Measurements from ENCODE around the gene MECR.
A peak's percentile ranks its signal among the peaks of the same experiment; 100 is the strongest.

Gene MECR

DNA sequence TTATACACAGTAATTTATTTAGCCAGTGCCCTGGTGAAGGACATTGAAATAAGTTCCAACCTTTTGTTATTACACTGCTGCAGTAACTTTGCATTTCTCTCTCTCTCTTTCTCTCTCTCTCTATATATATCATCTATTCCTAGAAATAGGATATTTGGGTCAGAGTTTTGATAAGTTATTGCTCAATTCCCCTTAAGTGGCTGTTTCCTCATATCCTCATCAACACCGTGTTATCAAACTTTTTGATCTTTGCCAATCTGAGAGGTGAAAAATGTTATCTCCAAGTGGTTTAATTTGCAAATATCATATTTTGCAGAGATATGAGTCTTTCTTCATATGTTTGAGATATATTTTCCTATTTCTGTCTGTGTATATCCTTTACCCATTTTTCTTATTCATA, 47.4 kb downstream of the MECR start:
- Histone ChIP-seq H3K4ac (ENCODE audit: low read depth in 1 of 2, low read length in 2 of 2) (no peak overlapping the region), H3K9me3 (ENCODE audit: control insufficient read depth, low read length) (no peaks in the 10 kb centered on the region)
- WGBS = no CpG with 5 or more reads among the region's 1 CpG

DNA sequence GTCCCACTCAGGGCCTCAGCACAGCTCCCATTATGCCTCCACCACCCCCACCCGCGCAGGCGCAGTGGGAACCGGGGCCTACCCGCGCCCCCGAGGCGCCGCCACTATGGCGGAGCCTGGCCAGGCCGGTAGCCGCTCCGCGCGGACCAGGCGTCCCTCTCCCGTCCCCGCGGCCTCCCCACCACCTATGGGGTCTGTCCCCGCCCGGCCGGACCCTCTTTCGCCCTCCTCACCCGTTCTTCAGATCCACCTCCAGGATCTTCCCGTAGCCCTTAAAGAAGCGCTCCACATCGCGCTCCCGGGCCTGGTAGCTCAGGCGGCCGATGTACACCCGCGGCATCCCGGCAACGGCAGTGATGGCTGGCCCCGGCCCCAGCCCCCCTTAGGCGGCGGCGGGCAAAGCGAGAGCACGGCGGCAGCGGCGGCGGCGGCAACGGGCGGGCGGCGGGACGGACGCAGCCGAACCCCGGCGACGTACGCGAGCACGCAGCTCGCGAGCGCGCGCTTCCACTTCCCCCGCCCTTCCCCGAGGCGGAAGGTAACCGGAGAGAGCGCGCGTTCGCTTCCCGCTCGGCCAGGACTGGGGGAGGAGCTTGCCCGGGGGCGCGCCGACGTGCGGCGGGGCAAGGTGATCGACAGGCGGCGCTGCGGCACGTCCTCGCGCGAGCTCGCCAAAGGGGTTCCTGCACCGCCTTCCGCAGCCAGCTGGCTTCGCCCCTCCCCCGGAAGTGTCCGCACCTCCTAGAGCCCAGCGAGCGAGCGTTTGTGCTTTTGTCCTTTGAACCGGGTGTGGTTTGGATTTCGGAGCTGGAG, 49.1 kb downstream of the MECR start, which contains the start of gene SRSF4:
TSS of gene SRSF4 (minus strand) at position 488 of the 813 bp plus-strand sequence. CDS start at position 340, 148 bp downstream.
- DNase-seq = peak; percentile 96
- H3K23ac ChIP-seq (ENCODE audit: low read length in 2 of 2) = peak within 1 kb of the TSS in 1 of 2 experiments; percentile 100

More for the DNA sequence above, 47.4 kb downstream of the MECR start:
- H3K4me2 ChIP-seq (ENCODE audit: low read length, poor library complexity, severe bottlenecking) = no peak overlapping the region
- no peak overlapping the region for H4K91ac ChIP-seq (ENCODE audit: low read length)
- no peak overlapping the region for H3K14ac ChIP-seq (ENCODE audit: low read length in 2 of 2)
- H2BK12ac ChIP-seq (ENCODE audit: low read length in 2 of 2) = no peak overlapping the region
- H3K4me1 ChIP-seq (ENCODE audit: control insufficient read depth, insufficient read depth, low read depth, low read length) = peaks cover 3% of the 10 kb centered on the region
- H2AFZ ChIP-seq (ENCODE audit: low read depth, low read length) = no peak overlapping the region
- no peaks in the 10 kb centered on the region for H3K79me1 ChIP-seq (replicated peaks; ENCODE audit: low read length, poor library complexity, severe bottlenecking)
- no peak overlapping the region for H3K4me3 ChIP-seq (ENCODE audit: insufficient read depth in 1 of 2, low read depth in 1 of 2, low read length in 2 of 2)
- no peak overlapping the region for H2BK120ac ChIP-seq (ENCODE audit: low read depth, low read length)
- no peak overlapping the region for H4K8ac ChIP-seq (ENCODE audit: low read length)
- no peak overlapping the region for H2AK5ac ChIP-seq (ENCODE audit: low read length, severe bottlenecking)
- H3K23ac ChIP-seq (ENCODE audit: low read length in 2 of 2) = no peak overlapping the region
- H3K27me3 ChIP-seq (ENCODE audit: control insufficient read depth in 1 of 2, insufficient read depth in 1 of 2, low read length in 2 of 2) = no peaks in the 10 kb centered on the region
- peaks cover 0 to 6% of the 10 kb centered on the region in 2 experiments for H3K36me3 ChIP-seq (ENCODE audit: control insufficient read depth in 1 of 2, insufficient read depth in 2 of 2, low read depth in 1 of 2, low read length in 2 of 2)
- no peak overlapping the region for H3K18ac ChIP-seq (ENCODE audit: low read depth in 1 of 2, low read length in 2 of 2)
- H3K27ac ChIP-seq (ENCODE audit: low read length, poor library complexity, severe bottlenecking) = no peak overlapping the region
- H2BK5ac ChIP-seq (ENCODE audit: low read depth, low read length, poor library complexity, severe bottlenecking) = no peak overlapping the region
- peak overlapping the region; percentile 100 for H3K9ac ChIP-seq (ENCODE audit: low read length)
- no peak overlapping the region for H2BK15ac ChIP-seq (ENCODE audit: low read depth, poor library complexity, severe bottlenecking)
- DNase-seq = no peak

DNA sequence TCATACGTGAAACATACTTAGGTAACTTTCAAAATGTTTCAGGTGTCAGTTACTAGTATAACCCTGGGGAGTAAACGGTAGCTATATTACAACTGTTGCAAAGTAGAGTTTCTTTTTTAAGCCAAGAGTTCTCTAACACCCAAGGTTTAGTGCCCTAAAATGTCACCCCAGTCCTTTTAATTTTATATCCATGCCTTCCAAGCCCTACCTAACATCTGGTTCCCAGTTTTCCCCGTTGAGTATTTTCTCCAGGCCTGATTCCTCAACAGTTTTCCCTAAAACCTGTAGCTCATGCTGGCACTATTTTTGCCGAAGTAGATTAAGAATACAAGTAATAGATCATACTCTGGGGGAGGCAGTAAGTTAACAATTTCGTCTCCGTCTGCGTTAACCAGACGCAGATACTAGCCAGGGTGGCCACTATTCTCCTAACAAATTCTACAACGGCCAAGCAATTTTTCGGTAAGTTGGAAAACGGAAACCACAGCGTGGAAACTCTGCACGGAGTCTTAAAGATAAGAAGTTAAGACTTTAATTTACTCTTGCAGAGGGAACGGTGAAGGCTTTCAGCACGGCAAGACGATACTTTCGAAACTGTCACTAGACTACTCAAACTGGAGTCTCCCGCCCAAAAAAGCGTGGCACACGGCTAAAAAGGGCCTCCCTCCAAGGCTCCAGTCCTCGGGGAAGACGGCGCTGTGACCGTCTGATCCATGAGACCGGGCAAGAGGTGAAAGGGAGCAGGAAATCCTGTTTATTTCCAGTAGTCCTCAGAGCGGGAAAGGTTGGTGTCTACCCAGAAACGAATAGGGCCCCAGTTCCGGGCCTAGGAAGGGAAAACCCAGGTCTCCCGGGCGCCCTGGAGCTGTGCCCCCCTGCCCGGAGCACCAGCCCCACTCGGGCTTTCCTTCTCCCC, 50.0 kb downstream of the MECR start:
- H3K4me3 ChIP-seq (ENCODE audit: insufficient read depth in 1 of 2, low read depth in 1 of 2, low read length in 2 of 2) = peak overlapping the region; percentile 94 to 99
- no peaks in the 10 kb centered on the region for H3K27me3 ChIP-seq (ENCODE audit: control insufficient read depth in 1 of 2, insufficient read depth in 1 of 2, low read length in 2 of 2)
- H3K4me2 ChIP-seq (ENCODE audit: low read length, poor library complexity, severe bottlenecking) = peak overlapping the region; percentile 66
- no peak overlapping the region for H4K91ac ChIP-seq (ENCODE audit: low read length)
- no peak overlapping the region for H2AFZ ChIP-seq (ENCODE audit: low read depth, low read length)
- H2BK12ac ChIP-seq (ENCODE audit: low read length in 2 of 2) = peak overlapping the region in 1 of 2 experiments; percentile 60
- peak overlapping the region; percentile 55 for H3K27ac ChIP-seq (ENCODE audit: low read length, poor library complexity, severe bottlenecking)
- peak overlapping the region in 1 of 2 experiments; percentile 35 for H3K14ac ChIP-seq (ENCODE audit: low read length in 2 of 2)
- H3K4ac ChIP-seq (ENCODE audit: low read depth in 1 of 2, low read length in 2 of 2) = peak overlapping the region in 1 of 2 experiments; percentile 24
- no peaks in the 10 kb centered on the region for H3K79me1 ChIP-seq (replicated peaks; ENCODE audit: low read length, poor library complexity, severe bottlenecking)
- H3K23ac ChIP-seq (ENCODE audit: low read length in 2 of 2) = no peak overlapping the region
- peaks cover 6% of the 10 kb centered on the region for H3K4me1 ChIP-seq (ENCODE audit: control insufficient read depth, insufficient read depth, low read depth, low read length)
- H4K8ac ChIP-seq (ENCODE audit: low read length) = peak overlapping the region; percentile 86
- no peak overlapping the region for H2BK120ac ChIP-seq (ENCODE audit: low read depth, low read length)
- no peaks in the 10 kb centered on the region for H3K9me3 ChIP-seq (ENCODE audit: control insufficient read depth, low read length)
- peaks cover 4 to 6% of the 10 kb centered on the region in 2 experiments for H3K36me3 ChIP-seq (ENCODE audit: control insufficient read depth in 1 of 2, insufficient read depth in 2 of 2, low read depth in 1 of 2, low read length in 2 of 2)
- H2AK5ac ChIP-seq (ENCODE audit: low read length, severe bottlenecking) = peak overlapping the region; percentile 22
- DNase-seq = no peak
- WGBS = 4% methylated on average over 21 of the region's 32 CpGs
- H2BK15ac ChIP-seq (ENCODE audit: low read depth, poor library complexity, severe bottlenecking) = peak overlapping the region; percentile 90
- H2BK5ac ChIP-seq (ENCODE audit: low read depth, low read length, poor library complexity, severe bottlenecking) = peak overlapping the region; percentile 98
- peak overlapping the region; percentile 100 for H3K9ac ChIP-seq (ENCODE audit: low read length)
- H3K18ac ChIP-seq (ENCODE audit: low read depth in 1 of 2, low read length in 2 of 2) = peak overlapping the region; percentile 100

More for the DNA sequence above, 49.1 kb downstream of the MECR start, which contains the start of gene SRSF4:
- no peaks in the 10 kb centered on the region for H3K9me3 ChIP-seq (ENCODE audit: control insufficient read depth, low read length)
- peaks cover 4 to 6% of the 10 kb centered on the region in 2 experiments for H3K36me3 ChIP-seq (ENCODE audit: control insufficient read depth in 1 of 2, insufficient read depth in 2 of 2, low read depth in 1 of 2, low read length in 2 of 2)
- H2BK120ac ChIP-seq (ENCODE audit: low read depth, low read length) = peak within 1 kb of the TSS; percentile 99
- H2AFZ ChIP-seq (ENCODE audit: low read depth, low read length) = peak within 1 kb of the TSS; percentile 94
- H3K14ac ChIP-seq (ENCODE audit: low read length in 2 of 2) = peak within 1 kb of the TSS; percentile 98 to 100
- peak within 1 kb of the TSS; percentile 100 for H3K4ac ChIP-seq (ENCODE audit: low read depth in 1 of 2, low read length in 2 of 2)
- H2BK12ac ChIP-seq (ENCODE audit: low read length in 2 of 2) = peak within 1 kb of the TSS in 1 of 2 experiments; percentile 72
- WGBS = under 1% methylated on average over 75 of the region's 100 CpGs
- peak within 1 kb of the TSS; percentile 87 for H2AK5ac ChIP-seq (ENCODE audit: low read length, severe bottlenecking)
- H4K8ac ChIP-seq (ENCODE audit: low read length) = peak within 1 kb of the TSS; percentile 86
- H3K4me3 ChIP-seq (ENCODE audit: insufficient read depth in 1 of 2, low read depth in 1 of 2, low read length in 2 of 2) = peak within 1 kb of the TSS; percentile 94 to 99
- peak within 1 kb of the TSS; percentile 100 for H3K27ac ChIP-seq (ENCODE audit: low read length, poor library complexity, severe bottlenecking)
- no peaks in the 10 kb centered on the region for H3K27me3 ChIP-seq (ENCODE audit: control insufficient read depth in 1 of 2, insufficient read depth in 1 of 2, low read length in 2 of 2)
- H3K18ac ChIP-seq (ENCODE audit: low read depth in 1 of 2, low read length in 2 of 2) = peak within 1 kb of the TSS; percentile 100
- peaks cover 6% of the 10 kb centered on the region for H3K4me1 ChIP-seq (ENCODE audit: control insufficient read depth, insufficient read depth, low read depth, low read length)
- peak within 1 kb of the TSS; percentile 98 for H2BK5ac ChIP-seq (ENCODE audit: low read depth, low read length, poor library complexity, severe bottlenecking)
- H3K4me2 ChIP-seq (ENCODE audit: low read length, poor library complexity, severe bottlenecking) = peak within 1 kb of the TSS; percentile 66
- peak within 1 kb of the TSS; percentile 90 for H2BK15ac ChIP-seq (ENCODE audit: low read depth, poor library complexity, severe bottlenecking)
- H3K79me1 ChIP-seq (replicated peaks; ENCODE audit: low read length, poor library complexity, severe bottlenecking) = no peaks in the 10 kb centered on the region
- H3K9ac ChIP-seq (ENCODE audit: low read length) = peak within 1 kb of the TSS; percentile 100
- H4K91ac ChIP-seq (ENCODE audit: low read length) = peak within 1 kb of the TSS; percentile 99
